Erythroblast (primary cell): ENCODE results near the gene FAM227B.
"Not testable (repeated sequence)": the region's sequence is repeated elsewhere in the genome, so short reads cannot be mapped to it uniquely, and the experiment has no call there.

ENCODE experiments used
- DNase-seq, 2 experiments: peaks; one replicate each; lab custom pipeline; 2025; lab: John Stamatoyannopoulos, UW
- GATA1 ChIP-seq: IDR thresholded peaks from 2 replicates; pipeline ENCODE4 v1.6.1; 2011; ENCODE audit warnings: low read depth, mild to moderate bottlenecking, control low read depth, low read length, moderate library complexity
- POLR2A ChIP-seq: IDR thresholded peaks from 2 replicates; pipeline ENCODE4 v1.6.1; 2011; ENCODE audit warnings: mild to moderate bottlenecking, low read length

Gene FAM227B

DNA sequence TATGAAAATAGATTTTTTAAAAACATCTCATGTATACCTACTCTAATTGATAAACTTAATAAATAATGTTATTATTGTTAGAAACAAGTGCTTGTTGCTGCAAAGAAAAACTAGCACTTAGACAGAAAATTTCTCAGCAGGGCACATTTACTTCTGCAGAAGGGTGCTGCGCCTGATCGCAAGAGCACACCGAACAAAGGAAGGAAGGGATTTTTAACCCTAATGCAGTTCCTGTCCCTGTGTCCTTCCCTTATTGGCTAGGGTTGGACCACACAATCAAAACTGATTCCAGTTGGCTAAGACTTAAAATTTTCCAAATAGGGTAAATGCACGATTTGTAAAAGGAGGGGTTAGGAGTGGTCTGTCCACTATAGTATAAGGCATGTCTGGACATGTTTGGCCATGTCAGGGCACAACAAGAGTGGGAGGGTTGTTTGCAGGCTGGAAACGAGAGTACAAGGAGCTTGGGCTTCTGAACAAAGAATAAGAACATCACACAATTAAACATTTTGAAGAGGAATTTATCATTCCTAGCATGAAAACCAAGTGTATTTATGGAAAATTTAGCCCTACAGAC is 4.9 kb upstream of the FAM227B start:
- peak; percentile 25 to 31 for DNase-seq
- TF ChIP-seq POLR2A, result no peak
- TF ChIP-seq GATA1, result no peak

- DNase-seq, result no peak
- TF ChIP-seq POLR2A, result no peak
- TF ChIP-seq GATA1, result no peak
Measured at GRCh38 chr15:49624056-49624455, 3.4 kb upstream of the FAM227B start.

- TF ChIP-seq GATA1, result no peak
- TF ChIP-seq POLR2A, result no peak
- peak in 1 of 2 experiments; percentile 8 for DNase-seq
Measured at GRCh38 chr15:49622561-49622960, 1.9 kb upstream of the FAM227B start.

- DNase-seq, result peak; percentile 29 to 44
- TF ChIP-seq POLR2A, result no peak
- TF ChIP-seq GATA1, result no peak
Measured at GRCh38 chr15:49621887-49622286, 1.3 kb upstream of the FAM227B start.

GRCh38 chr15:49621401-49621811 is 788 bp upstream of the FAM227B start:
- DNase-seq, result peak; percentile 55 to 66
- TF ChIP-seq GATA1 (no peak), POLR2A (no peak)

DNA sequence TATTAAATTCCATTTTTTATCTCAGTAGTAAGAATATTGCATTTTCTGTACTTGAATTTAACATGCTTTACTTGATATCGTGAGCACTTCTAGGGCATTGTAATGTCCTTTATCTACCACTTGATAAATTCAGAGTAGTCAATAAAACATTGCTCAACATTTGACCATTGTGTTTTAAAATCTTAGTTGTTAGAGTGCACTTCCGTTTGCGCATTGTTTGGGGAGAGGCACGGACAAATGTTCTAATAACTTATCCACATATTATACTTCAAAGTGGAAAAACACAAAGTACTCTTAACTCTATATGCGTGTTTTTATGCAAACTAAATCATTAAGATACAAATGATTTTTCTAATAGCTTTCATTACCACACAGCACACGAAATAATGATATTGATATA is 419 bp downstream of the FAM227B start:
- peak; percentile 48 to 61 for DNase-seq
- TF ChIP-seq POLR2A, result no peak
- TF ChIP-seq GATA1, result no peak

DNA sequence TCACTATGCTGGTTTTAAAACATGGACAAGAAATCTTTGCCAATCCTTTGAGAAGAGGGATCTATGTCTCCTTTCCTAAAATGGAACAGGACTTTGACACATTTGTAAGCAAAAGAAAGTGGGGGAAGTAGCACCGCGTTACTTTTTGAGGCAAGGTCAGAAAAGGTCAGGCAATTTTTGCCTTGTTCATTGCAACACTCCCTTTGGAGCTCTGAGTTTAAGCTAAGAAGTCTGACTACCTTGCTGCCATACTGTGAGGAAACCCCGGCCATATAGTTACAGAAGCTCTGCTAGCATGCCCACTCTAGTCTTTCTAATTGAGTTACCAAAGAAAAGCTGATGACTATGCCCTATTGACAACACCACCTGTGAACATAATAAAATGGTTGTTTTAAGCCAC is 1.4 kb downstream of the FAM227B start:
- no peak for TF ChIP-seq GATA1
- no peak for TF ChIP-seq POLR2A
- DNase-seq, result no peak

GRCh38 chr15:49612240-49612639 is 8.4 kb downstream of the FAM227B start:
- DNase-seq, result not testable (repeated sequence)

DNA sequence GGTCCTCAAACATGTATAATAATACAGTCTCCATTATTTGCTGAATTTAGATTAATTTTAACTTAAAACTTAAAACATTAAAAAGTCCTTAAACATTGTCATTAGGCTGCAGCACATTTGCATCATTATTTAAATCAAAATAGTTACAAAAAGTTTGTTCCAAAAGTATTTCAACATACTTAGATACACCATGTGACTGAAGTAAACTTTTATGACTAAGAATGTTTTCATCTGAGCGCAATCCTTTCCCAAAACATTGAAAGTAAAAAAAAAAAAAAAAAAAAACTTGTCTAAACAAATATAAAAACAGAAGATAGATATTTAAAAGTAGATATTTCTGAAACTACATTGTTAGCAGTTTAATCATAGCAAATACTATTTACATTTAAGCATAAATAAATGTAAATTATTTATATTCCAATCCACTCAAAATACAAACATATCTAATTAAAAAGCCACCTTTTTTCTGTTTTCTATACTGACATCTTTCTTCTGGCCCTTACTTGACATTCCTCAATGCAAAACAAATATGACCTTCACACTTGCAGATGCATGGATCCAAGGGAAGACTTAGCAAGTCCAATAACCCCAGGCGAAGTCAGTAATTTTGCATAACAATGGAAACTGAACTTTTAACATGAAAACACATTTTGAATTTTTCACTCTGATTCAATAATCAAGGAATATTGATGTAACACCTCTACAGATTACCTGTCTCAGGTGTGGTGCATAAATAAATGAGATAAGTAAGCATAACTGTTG is 10.3 kb downstream of the FAM227B start:
- TF ChIP-seq POLR2A (no peak), GATA1 (no peak)
- DNase-seq, result no peak

DNA sequence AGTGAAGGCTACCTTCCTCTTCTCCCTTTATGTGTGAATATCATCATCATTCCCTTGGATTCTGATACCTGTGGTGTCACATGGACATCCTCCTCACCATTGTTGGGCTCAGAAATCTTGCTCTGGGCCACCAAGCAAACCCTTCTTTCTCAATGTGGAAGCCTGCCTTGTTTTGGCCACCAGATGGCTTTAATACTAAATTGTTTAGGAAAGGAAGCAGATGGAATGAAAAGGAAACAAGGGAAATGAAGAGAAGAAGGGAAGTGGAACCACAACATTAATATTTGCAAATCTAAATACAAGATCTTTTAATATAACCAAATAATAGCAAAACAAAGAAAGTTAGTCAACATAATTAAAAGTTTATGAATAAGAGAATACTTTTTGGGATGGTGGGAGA is 14.0 kb downstream of the FAM227B start:
- DNase-seq, result no peak
- TF ChIP-seq GATA1 (no peak), POLR2A (no peak)

DNA sequence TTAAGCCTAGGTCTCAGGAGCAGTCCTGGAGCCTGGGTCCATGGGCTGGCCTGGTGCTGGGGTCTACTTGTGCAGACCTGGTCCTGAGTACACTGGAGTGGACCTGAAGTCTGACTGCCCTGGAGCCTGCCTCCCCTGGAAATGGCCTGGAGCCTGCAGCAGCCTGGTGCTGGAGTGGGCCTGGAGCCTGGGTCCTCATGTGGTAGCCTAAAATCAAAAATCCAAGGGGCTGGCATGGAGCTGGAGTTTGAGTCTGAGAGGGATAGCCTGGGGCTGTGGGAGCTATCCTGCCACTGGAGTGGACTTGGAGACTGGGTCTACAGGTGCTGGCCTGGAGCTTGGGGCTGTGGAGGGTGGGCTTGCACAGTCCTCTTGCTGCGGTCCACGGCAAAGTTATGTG is 15.0 kb downstream of the FAM227B start:
- no peak for TF ChIP-seq GATA1
- no peak for TF ChIP-seq POLR2A
- no peak for DNase-seq

GRCh38 chr15:49604625-49605409 is 15.8 kb downstream of the FAM227B start:
- DNase-seq, result no peak
- no peak for TF ChIP-seq GATA1
- no peak for TF ChIP-seq POLR2A

- DNase-seq, result not testable (repeated sequence)
Measured at GRCh38 chr15:49592829-49593316, 27.7 kb downstream of the FAM227B start.

DNA sequence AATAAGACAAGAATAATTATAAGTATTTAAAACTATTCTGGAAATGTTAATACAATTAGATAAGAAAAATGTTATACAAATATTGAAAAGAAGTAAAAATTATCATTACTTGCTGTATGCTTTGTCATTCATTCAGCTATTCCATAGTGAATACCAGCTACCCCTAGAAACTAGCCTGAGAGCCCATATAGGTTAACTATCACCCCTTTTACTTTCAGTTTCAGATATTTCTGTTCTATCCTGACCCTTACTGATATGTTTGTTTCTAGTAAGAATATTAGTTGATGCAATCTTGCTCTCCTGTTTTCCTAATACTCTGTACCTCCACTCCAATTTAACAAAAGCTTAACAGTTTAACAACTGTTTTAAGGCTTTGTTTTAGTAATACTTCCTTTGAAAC is 31.6 kb downstream of the FAM227B start:
- DNase-seq, result peak; percentile 25 to 29
- TF ChIP-seq POLR2A, result no peak

DNA sequence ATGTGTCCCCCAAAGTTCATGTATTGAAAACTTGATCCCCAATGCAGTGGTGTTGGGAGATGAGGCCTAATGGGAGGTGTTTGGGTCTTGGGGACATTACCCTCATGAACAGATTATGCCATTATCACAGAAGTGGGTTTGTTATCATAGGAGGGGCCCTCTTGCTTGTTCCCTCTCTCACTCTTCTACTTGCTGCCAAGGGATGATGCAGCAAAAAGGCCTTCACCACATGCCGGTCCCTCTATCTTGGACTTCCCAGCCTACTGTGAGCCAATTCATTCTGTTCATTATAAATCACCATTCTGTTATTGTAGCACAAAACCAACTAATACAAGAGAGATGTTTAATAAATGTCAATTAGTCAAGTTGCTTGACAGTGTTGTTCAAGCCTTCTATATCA is 47.2 kb downstream of the FAM227B start:
- TF ChIP-seq POLR2A (no peak), GATA1 (no peak)
- DNase-seq, result peak; percentile 60 to 78
